Neural progenitor cell (in vitro differentiated cells): ENCODE data around the gene SNTG2. TPM values are rescaled to one million over a fixed set of nuclear protein-coding genes. Genes with fewer than 3 reads are reported as not detected.

Experiments used
- DNase-seq: peaks from one replicate; pipeline ENCODE4 v3.0.0-alpha.2; 2016; ENCODE audit warnings: low spot score
- H2AFZ ChIP-seq: fragments of 200-600 bp; sonication (generic); replicated peaks from 2 replicates; pipeline ENCODE4 v1.6.1; 2016; ENCODE audit warnings: antibody characterized with exemption
- H3F3A ChIP-seq: fragments of 200-600 bp; sonication (generic); 2 replicates; pipeline ENCODE4 v1.6.1; 2016; ENCODE audit warnings: antibody characterized with exemption, low read depth
- H3K27ac ChIP-seq: fragments of 200-600 bp; sonication (generic); 2 replicates; pipeline ENCODE4 v1.5.1; 2016; ENCODE audit warnings: mild to moderate bottlenecking
- H3K27me3 ChIP-seq: fragments of 200-600 bp; sonication (generic); 2 replicates; pipeline ENCODE4 v1.6.1; 2016; ENCODE audit warnings: mild to moderate bottlenecking, moderate library complexity
- H3K36me3 ChIP-seq: fragments of 200-600 bp; sonication (generic); 2 replicates; pipeline ENCODE4 v1.5.1; 2016
- H3K4me1 ChIP-seq: fragments of 200-600 bp; sonication (generic); 2 replicates; pipeline ENCODE4 v1.6.1; 2016; ENCODE audit warnings: mixed run types
- H3K4me2 ChIP-seq: fragments of 200-600 bp; sonication (generic); 2 replicates; pipeline ENCODE4 v1.6.1; 2016
- H3K4me3 ChIP-seq: fragments of 200-600 bp; sonication (generic); 2 replicates; pipeline ENCODE4 v1.5.1; 2016
- H3K79me2 ChIP-seq: fragments of 200-600 bp; sonication (generic); 2 replicates; pipeline ENCODE4 v1.6.1; 2016; ENCODE audit warnings: low read depth
- H3K9ac ChIP-seq: fragments of 200-600 bp; sonication (generic); 2 replicates; pipeline ENCODE4 v1.6.1; 2016
- H3K9me3 ChIP-seq: fragments of 200-600 bp; sonication (generic); 2 replicates; pipeline ENCODE4 v1.5.1; 2016; ENCODE audit warnings: low read depth
- H4K20me1 ChIP-seq: fragments of 200-600 bp; sonication (generic); 2 replicates; pipeline ENCODE4 v1.6.1; 2016; ENCODE audit warnings: low read depth
- H3K27ac Mint-ChIP-seq: 3 replicates; pipeline ENCODE4 v1.8.0; 2021; ENCODE audit warnings: mixed read lengths
- H3K27me3 Mint-ChIP-seq: 2 replicates; pipeline ENCODE4 v1.8.0; 2022; ENCODE audit warnings: low read depth, mild to moderate bottlenecking, inconsistent platforms, moderate library complexity, mixed read lengths; ENCODE audit not compliant: insufficient read depth
- H3K36me3 Mint-ChIP-seq: 3 replicates; pipeline ENCODE4 v1.8.0; 2021; ENCODE audit warnings: mixed read lengths
- H3K4me1 Mint-ChIP-seq: 3 replicates; pipeline ENCODE4 v1.8.0; 2021; ENCODE audit warnings: mixed read lengths
- H3K4me3 Mint-ChIP-seq: 3 replicates; pipeline ENCODE4 v1.8.0; 2021; ENCODE audit warnings: mild to moderate bottlenecking, moderate library complexity, mixed read lengths
- H3K9me3 Mint-ChIP-seq: 3 replicates; pipeline ENCODE4 v1.8.0; 2020; ENCODE audit warnings: mixed read lengths
- EZH2 ChIP-seq: fragments of 200-600 bp; sonication (generic); IDR thresholded peaks from 2 replicates; pipeline ENCODE4 v1.6.1; 2017; ENCODE audit warnings: antibody characterized with exemption, mild to moderate bottlenecking, moderate library complexity
- EZH2phosphoT487 ChIP-seq: fragments of 200-600 bp; sonication (generic); IDR thresholded peaks from 2 replicates; pipeline ENCODE4 v1.6.1; 2017; ENCODE audit warnings: antibody characterized with exemption
- total RNA-seq: library from RNA; depleted of rRNA; stranded (reverse); fragments of >200 nt; gene quantifications from 2 replicates; pipeline ENCODE4 v1.2.3, GENCODE V29; 2015; ENCODE audit warnings: low replicate concordance
- TF ChIP-seq, protein P1 (sequence below): fragments of 200-600 bp; sonication (generic); IDR thresholded peaks from 2 replicates; pipeline ENCODE4 v1.5.1; 2017; ENCODE audit warnings: antibody characterized with exemption, mild to moderate bottlenecking

The SNTG2 gene
- total RNA-seq, 1 donor from 2014 or later, result 1.1 TPM

- Histone ChIP-seq H4K20me1 (no peaks in the 10 kb centered on the region), H2AFZ (no peak overlapping the region), H3K9ac (no peak overlapping the region), H3K4me3 (no peak overlapping the region), H3K79me2 (no peaks in the 10 kb centered on the region), H3K36me3 (no peaks in the 10 kb centered on the region), H3K9me3 (no peaks in the 10 kb centered on the region), H3K4me2 (no peak overlapping the region), H3F3A (no peaks in the 10 kb centered on the region), H3K27ac (no peak overlapping the region), H3K4me1 (no peaks in the 10 kb centered on the region), H3K27me3 (no peaks in the 10 kb centered on the region)
- no peak for DNase-seq
- TF ChIP-seq, protein P1, sequence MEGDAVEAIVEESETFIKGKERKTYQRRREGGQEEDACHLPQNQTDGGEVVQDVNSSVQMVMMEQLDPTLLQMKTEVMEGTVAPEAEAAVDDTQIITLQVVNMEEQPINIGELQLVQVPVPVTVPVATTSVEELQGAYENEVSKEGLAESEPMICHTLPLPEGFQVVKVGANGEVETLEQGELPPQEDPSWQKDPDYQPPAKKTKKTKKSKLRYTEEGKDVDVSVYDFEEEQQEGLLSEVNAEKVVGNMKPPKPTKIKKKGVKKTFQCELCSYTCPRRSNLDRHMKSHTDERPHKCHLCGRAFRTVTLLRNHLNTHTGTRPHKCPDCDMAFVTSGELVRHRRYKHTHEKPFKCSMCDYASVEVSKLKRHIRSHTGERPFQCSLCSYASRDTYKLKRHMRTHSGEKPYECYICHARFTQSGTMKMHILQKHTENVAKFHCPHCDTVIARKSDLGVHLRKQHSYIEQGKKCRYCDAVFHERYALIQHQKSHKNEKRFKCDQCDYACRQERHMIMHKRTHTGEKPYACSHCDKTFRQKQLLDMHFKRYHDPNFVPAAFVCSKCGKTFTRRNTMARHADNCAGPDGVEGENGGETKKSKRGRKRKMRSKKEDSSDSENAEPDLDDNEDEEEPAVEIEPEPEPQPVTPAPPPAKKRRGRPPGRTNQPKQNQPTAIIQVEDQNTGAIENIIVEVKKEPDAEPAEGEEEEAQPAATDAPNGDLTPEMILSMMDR, result no peak
- no peak for TF ChIP-seq EZH2
- no peak for TF ChIP-seq EZH2phosphoT487
- Mint-ChIP-seq H3K4me1 (peaks cover 6% of the 10 kb centered on the region), H3K27me3 (peaks cover 5% of the 10 kb centered on the region), H3K4me3 (no peak overlapping the region), H3K36me3 (no peaks in the 10 kb centered on the region), H3K9me3 (no peaks in the 10 kb centered on the region), H3K27ac (no peak overlapping the region)
Measured at GRCh38 chr2:959457-959856, 8.8 kb downstream of the SNTG2 start.

DNA sequence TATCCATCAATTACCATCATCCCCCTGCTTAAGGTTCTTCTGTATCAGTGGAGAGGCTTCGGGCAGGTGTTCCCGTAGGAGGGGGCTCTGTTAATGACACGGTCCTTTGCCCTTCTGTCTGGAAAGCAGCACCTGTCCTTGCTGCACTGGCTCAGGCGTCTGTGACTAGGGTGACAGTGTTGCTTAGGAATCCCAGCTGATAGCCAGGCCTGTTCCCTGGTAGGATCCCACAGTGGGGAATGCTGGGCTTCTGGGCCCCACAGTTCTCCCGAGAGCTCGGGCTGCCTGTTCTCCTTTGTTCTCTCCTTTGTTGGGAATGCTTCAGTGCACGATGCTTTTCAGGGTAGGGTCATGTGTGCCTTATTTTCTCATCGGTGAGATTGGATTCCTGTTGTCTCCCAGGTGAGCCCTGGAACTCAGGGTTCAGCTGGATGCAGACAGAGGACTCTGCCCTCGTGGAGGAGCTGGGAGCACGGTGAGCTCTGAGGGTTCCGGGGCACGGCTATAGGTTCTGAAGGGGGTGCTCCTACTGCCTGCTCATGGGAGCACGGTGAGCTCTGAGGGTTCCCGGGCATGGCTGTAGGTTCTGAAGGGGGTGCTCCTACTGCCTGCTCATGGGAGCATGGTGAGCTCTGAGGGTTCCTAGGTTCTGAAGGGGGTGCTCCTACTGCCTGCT is 9.6 kb downstream of the SNTG2 start:
- H3K36me3 ChIP-seq, result no peaks in the 10 kb centered on the region
- H3K27ac ChIP-seq, result no peak overlapping the region
- no peaks in the 10 kb centered on the region for H3K4me1 ChIP-seq
- no peaks in the 10 kb centered on the region for H4K20me1 ChIP-seq
- H3K79me2 ChIP-seq, result no peaks in the 10 kb centered on the region
- no peak overlapping the region for H3K4me2 ChIP-seq
- peaks cover 6% of the 10 kb centered on the region for H3K4me1 Mint-ChIP-seq
- no peak for TF ChIP-seq EZH2
- TF ChIP-seq, protein P1, result no peak
- no peak for TF ChIP-seq EZH2phosphoT487
- no peak overlapping the region for H3K4me3 Mint-ChIP-seq
- H3K4me3 ChIP-seq, result no peak overlapping the region
- H3K9me3 Mint-ChIP-seq, result no peaks in the 10 kb centered on the region
- H3K27ac Mint-ChIP-seq, result no peak overlapping the region
- peaks cover 5% of the 10 kb centered on the region for H3K27me3 Mint-ChIP-seq
- H3F3A ChIP-seq, result no peaks in the 10 kb centered on the region
- no peaks in the 10 kb centered on the region for H3K9me3 ChIP-seq
- no peaks in the 10 kb centered on the region for H3K36me3 Mint-ChIP-seq
- no peak overlapping the region for H3K9ac ChIP-seq
- no peak overlapping the region for H2AFZ ChIP-seq
- no peaks in the 10 kb centered on the region for H3K27me3 ChIP-seq
- DNase-seq, result no peak

GRCh38 chr2:961786-962185 is 11.1 kb downstream of the SNTG2 start:
- DNase-seq, result no peak
- H3K9me3 Mint-ChIP-seq, result peaks cover 3% of the 10 kb centered on the region
- H3K27me3 Mint-ChIP-seq, result peaks cover 5% of the 10 kb centered on the region
- no peaks in the 10 kb centered on the region for H3K4me1 ChIP-seq
- H3K4me2 ChIP-seq, result no peak overlapping the region
- H3K4me1 Mint-ChIP-seq, result peaks cover 6% of the 10 kb centered on the region
- H3K27me3 ChIP-seq, result no peaks in the 10 kb centered on the region
- no peak overlapping the region for H3K27ac Mint-ChIP-seq
- no peak overlapping the region for H3K4me3 Mint-ChIP-seq
- H3K4me3 ChIP-seq, result no peak overlapping the region
- no peaks in the 10 kb centered on the region for H3K36me3 Mint-ChIP-seq
- H3K36me3 ChIP-seq, result no peaks in the 10 kb centered on the region
- no peak overlapping the region for H2AFZ ChIP-seq
- H4K20me1 ChIP-seq, result no peaks in the 10 kb centered on the region
- no peaks in the 10 kb centered on the region for H3K9me3 ChIP-seq
- no peak overlapping the region for H3K9ac ChIP-seq
- H3K27ac ChIP-seq, result no peak overlapping the region
- no peaks in the 10 kb centered on the region for H3F3A ChIP-seq
- TF ChIP-seq EZH2phosphoT487 (no peak), EZH2 (no peak)
- TF ChIP-seq, protein P1, result no peak
- no peaks in the 10 kb centered on the region for H3K79me2 ChIP-seq
